GM12801 (cell line): Measurements from ENCODE around the gene YJEFN3.

ENCODE experiments used
- TF ChIP-seq, protein P1 (sequence below): IDR thresholded peaks from one replicate; pipeline ENCODE4 v1.5.1; 2011; ENCODE audit warnings: control low read depth; ENCODE audit not compliant: insufficient read length; ENCODE audit errors: extremely low read depth

Gene YJEFN3

DNA sequence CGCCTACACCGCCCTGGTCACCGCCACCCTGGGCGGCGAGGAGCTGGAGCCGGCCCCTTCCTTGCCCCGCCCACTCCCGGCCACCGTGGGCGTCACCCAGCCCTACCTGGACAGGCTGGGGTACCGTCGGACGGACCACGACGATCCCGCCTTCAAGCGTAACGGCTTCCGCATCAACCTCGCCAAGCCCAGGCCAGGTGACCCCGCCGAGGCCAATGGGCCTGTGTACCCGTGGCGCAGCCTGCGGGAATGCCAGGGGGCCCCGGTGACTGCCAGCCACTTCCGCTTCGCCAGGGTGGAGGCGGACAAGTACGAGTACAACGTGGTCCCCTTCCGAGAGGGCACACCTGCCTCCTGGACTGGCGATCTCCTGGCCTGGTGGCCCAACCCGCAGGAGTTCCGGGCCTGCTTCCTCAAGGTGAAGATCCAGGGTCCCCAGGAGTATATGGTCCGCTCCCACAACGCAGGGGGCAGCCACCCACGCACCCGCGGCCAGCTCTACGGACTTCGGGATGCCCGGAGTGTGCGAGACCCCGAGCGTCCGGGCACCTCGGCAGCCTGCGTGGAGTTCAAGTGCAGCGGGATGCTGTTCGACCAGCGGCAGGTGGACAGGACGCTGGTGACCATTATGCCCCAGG lies 16.4 kb downstream of the YJEFN3 start:
- TF ChIP-seq, protein P1, sequence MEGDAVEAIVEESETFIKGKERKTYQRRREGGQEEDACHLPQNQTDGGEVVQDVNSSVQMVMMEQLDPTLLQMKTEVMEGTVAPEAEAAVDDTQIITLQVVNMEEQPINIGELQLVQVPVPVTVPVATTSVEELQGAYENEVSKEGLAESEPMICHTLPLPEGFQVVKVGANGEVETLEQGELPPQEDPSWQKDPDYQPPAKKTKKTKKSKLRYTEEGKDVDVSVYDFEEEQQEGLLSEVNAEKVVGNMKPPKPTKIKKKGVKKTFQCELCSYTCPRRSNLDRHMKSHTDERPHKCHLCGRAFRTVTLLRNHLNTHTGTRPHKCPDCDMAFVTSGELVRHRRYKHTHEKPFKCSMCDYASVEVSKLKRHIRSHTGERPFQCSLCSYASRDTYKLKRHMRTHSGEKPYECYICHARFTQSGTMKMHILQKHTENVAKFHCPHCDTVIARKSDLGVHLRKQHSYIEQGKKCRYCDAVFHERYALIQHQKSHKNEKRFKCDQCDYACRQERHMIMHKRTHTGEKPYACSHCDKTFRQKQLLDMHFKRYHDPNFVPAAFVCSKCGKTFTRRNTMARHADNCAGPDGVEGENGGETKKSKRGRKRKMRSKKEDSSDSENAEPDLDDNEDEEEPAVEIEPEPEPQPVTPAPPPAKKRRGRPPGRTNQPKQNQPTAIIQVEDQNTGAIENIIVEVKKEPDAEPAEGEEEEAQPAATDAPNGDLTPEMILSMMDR = no peak

DNA sequence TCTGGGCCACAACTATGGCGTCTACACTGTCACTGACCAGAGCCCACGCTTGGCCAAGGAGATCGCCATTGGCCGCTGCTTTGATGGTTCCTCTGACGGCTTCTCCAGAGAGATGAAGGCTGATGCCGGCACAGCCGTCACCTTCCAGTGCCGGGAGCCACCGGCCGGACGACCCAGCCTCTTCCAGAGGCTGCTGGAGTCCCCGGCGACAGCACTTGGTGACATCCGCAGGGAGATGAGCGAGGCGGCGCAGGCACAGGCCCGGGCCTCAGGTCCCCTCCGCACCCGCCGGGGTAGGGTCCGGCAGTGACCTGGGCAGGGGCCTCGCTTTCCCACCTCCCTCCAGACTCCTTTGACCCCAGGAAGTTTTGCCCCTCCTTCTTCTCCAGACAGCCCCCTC lies 17.0 kb downstream of the YJEFN3 start:
- TF ChIP-seq, protein P1 = no peak

DNA sequence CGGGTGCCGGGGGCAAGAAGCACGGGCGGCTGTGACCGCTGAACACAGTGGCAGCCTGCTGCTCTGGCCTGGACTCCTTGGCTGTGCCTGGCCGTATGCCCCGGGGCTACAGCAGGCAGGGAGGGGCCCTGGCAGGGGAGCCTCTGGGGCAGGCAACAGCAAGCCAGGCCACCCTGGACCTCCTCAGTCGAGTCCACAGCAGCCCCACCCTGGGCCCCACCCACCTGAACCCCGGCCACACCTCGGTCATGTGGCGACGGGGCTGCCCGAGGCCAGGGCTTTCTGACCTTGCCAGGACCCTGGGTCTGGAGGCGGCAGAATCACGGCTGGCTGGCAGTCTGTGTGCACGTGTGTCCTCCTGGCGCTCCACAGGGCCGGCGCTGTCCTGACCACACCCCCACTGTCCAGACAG lies 18.0 kb downstream of the YJEFN3 start:
- TF ChIP-seq, protein P1 = no peak

DNA sequence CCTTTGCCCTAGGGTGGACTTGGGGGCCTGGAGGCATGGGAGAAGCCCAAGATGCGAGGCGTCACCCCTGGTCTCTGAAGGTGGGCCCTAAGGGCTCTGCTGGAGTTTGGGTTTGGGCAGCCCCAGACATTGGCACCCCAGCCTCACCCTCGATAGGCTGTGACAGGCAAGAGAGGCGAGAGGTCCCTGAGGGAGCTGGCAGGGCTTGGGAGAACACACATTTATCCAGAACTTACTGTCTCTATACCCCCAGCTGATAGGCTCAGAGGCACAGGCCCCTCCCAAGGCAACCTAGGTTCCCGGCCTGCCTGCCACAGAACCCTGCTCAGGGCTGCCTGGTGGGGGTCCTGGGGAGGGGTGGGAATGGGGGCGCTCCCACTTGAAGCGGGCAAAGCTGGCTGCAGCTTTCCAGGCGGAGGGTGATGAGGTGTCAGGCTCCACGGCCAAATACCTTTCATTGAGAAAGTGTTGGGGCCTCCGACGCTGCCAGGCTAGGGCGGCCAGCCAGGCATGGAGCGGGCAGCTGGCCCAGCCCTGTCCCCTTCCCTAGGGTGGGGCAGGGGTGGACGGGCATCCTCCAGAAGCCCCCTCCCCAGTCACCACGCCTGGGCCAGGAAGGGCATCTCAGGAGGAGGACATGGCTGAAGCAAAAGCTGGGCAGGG lies 19.1 kb downstream of the YJEFN3 start:
- TF ChIP-seq, protein P1 = no peak

DNA sequence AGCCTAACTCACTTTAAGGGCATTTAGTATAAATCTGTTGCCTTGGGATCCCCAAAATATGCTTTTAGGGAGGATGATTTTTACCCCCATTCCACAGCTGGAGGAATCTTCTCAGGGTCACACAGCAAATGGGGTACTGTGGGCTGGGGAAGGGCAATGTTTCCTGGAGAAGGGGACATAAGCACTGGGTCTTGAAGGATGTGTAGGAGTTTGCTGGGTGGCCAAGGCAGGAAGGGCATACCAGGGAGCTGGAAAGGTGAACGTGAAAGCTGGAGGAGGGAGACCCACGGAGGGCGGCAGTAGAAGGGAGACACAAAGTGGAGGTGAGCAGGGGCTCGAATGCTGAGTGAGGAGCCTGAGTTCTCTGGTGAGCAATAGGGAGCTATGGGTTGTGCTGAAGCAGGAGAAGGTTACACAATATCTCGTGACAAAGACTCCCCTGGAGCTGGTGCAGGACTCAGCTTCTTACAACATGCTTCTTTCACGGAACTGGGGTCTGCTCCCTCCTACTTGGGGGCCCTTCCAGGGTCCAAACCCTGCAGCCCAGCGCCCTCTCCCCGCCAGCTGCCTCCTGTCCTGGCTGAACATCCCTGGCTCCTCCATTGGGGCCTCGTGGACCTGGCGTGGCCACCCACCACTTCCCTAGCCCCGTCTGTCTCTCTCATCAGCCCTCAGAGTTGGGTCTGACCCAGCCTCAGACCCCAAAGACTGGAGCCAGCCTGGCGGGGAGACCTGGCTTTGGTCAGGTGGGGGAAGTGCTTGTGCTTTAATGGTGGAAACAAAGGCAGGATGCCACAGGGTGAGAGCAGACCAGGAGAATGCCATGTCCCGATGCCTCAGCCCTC lies 20.4 kb downstream of the YJEFN3 start:
- TF ChIP-seq, protein P1 = no peak

DNA sequence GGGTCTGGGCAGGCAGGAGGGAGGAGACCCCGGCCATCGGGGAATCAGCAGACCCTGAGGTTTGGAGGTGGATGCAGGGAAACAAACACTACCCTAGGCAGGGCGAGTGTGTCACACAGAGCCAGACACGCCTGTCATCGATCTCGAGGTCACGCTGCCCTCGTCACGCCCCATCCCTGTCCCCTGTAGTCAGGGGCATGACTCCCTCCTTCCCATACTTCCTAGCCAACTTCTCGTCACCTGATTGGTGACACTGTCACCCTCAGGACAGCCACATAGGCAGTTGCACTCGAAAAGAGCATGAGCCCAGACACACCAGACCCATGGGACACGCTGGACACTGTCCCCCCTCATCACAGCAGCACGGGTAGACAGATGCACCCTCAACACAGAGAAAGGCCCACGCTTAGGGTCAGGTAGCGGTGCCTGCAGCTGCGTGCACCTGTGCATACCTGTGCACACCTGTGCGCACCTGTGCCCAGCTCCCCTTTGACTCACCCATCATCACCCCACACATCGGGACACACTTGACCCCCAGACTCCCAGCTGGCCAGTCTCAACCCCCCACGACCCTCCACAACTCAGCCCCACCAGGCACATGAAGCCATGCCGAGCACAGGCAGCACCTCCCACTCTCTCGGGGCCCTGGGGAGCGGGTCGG lies 21.2 kb downstream of the YJEFN3 start:
- TF ChIP-seq, protein P1 = no peak

DNA sequence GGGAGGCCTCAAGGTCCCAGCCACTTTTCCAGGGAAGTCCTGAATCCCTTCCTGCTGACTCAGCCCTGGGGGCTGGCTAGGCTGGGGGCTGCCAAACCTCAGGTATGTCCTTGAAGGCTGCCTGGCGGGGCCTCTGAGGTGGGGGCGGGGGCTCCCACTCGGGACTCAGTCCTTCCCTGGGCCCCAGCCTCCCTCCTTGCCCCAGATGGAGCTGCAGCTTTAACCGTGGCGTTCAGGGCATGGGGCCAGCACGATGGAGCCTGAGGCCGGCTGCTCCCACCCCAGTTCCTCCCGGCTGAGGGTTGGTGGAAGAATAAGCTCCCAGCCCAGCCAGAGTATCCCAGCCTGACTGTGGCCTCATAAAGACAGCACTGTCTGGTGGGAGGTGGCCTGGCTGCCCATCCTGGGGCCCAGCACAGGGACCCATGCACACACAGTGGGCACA lies 21.8 kb downstream of the YJEFN3 start:
- TF ChIP-seq, protein P1 = no peak
